T-helper 2 cell treated with Interferon-gamma antibody and Interleukin-4, amounts not matched to agents 5 μg/mL and 100 μg/mL, for 36 hours (primary cell): ENCODE results near the gene TBC1D13.
"Not testable (repeated sequence)": the region's sequence is repeated elsewhere in the genome, so short reads cannot be mapped to it uniquely, and the experiment has no call there.

Experiments used
- DNase-seq: peaks from one replicate; pipeline ENCODE4 v3.0.0; 2021; ENCODE audit warnings: low spot score
- H3K27ac Mint-ChIP-seq: one replicate; pipeline ENCODE4 v1.8.0; 2021; ENCODE audit warnings: mild to moderate bottlenecking, mixed read lengths
- H3K27me3 Mint-ChIP-seq: one replicate; pipeline ENCODE4 v1.8.0; 2021; ENCODE audit warnings: low read depth, mixed read lengths
- H3K36me3 Mint-ChIP-seq: one replicate; pipeline ENCODE4 v1.8.0; 2021; ENCODE audit warnings: low read depth, mixed read lengths
- H3K4me1 Mint-ChIP-seq: one replicate; pipeline ENCODE4 v1.8.0; 2021; ENCODE audit warnings: low read depth, mixed read lengths
- H3K4me3 Mint-ChIP-seq: one replicate; pipeline ENCODE4 v1.8.0; 2022; ENCODE audit warnings: mild to moderate bottlenecking, moderate library complexity, mixed read lengths
- H3K9me3 Mint-ChIP-seq: one replicate; pipeline ENCODE4 v1.8.0; 2021; ENCODE audit warnings: mixed read lengths

TBC1D13 gene

DNA sequence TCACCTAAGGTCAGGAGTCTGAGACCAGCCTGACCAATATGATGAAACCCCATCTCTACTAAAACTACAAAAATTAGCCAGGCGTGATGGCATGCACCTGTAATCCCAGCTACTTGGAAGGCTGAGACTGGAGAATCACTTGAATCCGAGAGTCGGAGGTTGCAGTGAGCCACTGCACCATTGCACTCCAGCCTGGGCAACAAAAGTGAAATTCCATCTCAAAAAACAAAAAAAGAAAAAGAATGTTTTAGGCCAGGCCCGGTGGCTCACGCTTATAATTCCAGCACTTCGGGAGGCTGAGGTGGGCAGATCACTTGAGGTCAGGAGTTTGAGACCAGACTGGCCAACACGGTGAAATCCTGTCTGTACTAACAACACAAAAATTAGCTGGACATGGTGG, 71.4 kb downstream of the TBC1D13 start:
- not testable (repeated sequence) for H3K36me3 Mint-ChIP-seq

More for the DNA sequence above, 71.4 kb downstream of the TBC1D13 start:
- H3K9me3 Mint-ChIP-seq, H3K4me3 Mint-ChIP-seq, H3K4me1 Mint-ChIP-seq, DNase-seq, H3K27me3 Mint-ChIP-seq, H3K27ac Mint-ChIP-seq: not testable (repeated sequence)
